Measurements from ENCODE around the gene IRX4.

IRX4 gene

DNA sequence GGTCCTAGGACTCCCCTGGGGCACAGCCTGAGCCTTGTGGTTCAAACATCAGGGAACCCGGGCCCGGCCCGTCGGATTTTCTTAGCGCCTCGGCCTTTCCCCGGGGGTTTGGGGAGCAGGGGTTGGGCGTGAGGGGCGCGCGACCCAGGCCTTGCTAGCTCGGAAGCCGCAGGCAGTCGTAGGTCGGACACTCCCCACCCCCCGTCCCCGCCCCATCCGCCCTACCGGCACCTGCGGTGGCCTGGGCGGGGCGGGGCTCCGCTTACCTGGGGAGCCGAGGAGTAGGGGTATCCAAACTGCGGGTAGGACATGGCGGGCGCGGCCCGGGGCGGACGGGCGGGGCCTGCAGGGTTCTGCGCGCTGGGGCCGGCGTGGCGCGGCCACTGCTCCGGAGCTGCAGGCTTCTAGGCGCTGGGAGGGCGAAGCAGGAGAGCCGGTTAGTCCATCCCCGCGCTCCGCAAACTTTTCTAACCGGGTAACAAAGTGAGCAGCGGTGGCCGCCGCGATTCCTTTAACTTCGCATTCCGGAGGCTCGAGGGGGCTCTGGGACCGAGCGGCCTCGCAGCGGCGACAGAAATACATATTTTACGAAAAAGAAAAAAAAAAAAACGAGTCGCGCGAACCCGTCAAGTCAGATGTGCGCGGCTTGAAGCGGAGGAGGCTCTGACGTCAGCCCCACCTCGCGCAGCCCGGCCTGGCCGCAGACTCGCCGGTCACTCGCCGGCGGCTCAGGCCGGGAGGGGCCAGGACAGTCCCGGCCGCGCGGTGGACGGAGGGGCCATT, at the start of gene IRX4:
TSS of gene IRX4 (minus strand) at position 589 of the 783 bp plus-strand sequence. CDS start at position 311, 278 bp downstream.
- H3K9me3 ChIP-seq (ENCODE audit: control insufficient read depth, insufficient read depth, low read length), result no peaks in the 10 kb centered on the region

DNA sequence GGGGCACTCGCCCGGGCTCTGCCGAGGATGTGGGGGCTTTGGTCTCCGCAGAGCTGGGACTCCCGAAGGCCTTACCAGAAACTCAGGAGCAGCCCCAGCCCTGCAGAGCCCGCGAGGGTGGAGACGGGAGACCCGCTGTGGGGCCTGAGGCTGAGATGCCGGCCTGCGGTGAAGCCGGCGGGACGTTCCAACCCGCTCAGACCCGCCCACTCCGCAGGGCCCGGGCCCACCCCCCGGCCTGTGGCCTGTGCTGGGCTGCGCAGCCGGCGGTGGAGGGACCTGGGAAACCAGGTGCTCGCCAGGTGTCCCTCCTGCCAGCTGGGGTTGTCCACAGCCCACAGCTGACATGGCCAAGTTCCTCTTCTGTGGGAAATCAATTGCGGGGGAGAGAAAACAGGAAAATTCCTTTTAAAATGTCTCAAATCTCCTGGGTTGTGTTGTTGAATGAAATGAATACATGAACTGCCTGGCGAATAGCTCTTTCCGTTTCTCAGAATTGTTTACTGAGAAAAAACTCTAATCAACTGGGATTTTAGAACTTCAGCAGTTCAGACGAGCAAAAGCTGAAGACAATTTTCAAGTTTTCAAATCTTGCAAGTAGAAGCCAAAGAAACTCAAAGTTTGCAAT, 49.0 kb upstream of the IRX4 start:
- H3K27me3 ChIP-seq (ENCODE audit: control insufficient read depth, insufficient read depth, low read length), result no peaks in the 10 kb centered on the region; the same call in 1 of the 2 replicates
- DNase-seq (ENCODE audit: low read depth, low spot score), result no peak

More for the DNA sequence above, at the start of gene IRX4:
- H3K27me3 ChIP-seq (ENCODE audit: control insufficient read depth, insufficient read depth, low read length), result peaks cover 71% of the 10 kb centered on the region
- no peaks in the 10 kb centered on the region for H3K36me3 ChIP-seq (ENCODE audit: control insufficient read depth, insufficient read depth, low read length)
- H3K4me1 ChIP-seq (ENCODE audit: control insufficient read depth, insufficient read depth, low read length), result peaks cover 9% of the 10 kb centered on the region
- H3K4me3 ChIP-seq (ENCODE audit: low read length), result peak within 1 kb of the TSS; percentile 26; the same call in 1 of the 2 replicates
- no CpG with 5 or more reads among the region's 83 CpGs for WGBS (ENCODE audit: insufficient coverage, insufficient read length)
- no peak for DNase-seq (ENCODE audit: low read depth, low spot score)
- no peak within 1 kb of the TSS for H3K27ac ChIP-seq (ENCODE audit: low read length)

DNA sequence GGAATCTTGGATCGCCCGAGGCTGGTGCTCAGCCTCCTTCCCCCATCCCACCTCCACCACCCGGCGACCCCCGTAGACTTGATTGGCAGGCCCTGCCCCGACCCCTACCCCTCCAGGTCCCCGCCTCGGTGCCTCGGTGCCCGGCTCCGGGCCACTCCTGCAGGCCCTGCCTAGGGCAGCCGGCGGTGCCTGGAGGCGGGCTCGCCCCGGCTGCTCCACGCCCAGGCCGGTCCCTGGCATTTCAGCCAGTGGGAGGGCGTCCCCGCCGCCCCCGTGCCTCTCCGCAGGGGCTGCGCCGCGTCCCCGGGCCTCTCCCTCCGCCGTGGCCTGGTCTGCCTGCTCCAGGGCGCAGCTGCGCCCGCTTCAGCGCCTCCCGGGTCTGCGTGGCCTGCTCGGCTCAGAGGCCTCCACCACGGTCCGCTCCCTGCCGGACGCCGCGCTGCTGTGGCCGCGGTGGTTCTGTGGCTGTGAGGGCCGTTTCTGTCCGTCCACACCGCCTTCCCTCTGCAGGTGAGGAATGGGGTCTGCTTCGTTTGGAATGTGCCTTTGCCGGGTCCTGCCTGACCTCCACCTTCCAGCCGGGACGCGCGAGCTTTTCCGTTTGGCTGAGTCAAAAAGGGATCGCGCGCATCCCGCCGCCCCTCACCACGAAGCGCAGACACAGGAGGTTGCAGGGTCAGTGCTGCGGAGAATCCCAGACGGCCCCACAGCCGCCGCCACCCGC, 48.3 kb upstream of the IRX4 start:
- DNase-seq (ENCODE audit: low read depth, low spot score), result no peak
- no peaks in the 10 kb centered on the region for H3K9me3 ChIP-seq (ENCODE audit: control insufficient read depth, insufficient read depth, low read length)
- H3K4me3 ChIP-seq (ENCODE audit: low read length), result peak overlapping the region; percentile 33
- no CpG with 5 or more reads among the region's 66 CpGs for WGBS (ENCODE audit: insufficient coverage, insufficient read length)
- H3K36me3 ChIP-seq (ENCODE audit: control insufficient read depth, insufficient read depth, low read length), result no peaks in the 10 kb centered on the region
- peaks cover 3% of the 10 kb centered on the region; the same call in 1 of the 2 replicates for H3K4me1 ChIP-seq (ENCODE audit: control insufficient read depth, insufficient read depth, low read length)
- no peak overlapping the region for H3K27ac ChIP-seq (ENCODE audit: low read length)
- H3K27me3 ChIP-seq (ENCODE audit: control insufficient read depth, insufficient read depth, low read length), result no peaks in the 10 kb centered on the region; the same call in 1 of the 2 replicates

More for the DNA sequence above, 49.0 kb upstream of the IRX4 start:
- peak overlapping the region; percentile 33; the same call in 1 of the 2 replicates for H3K4me3 ChIP-seq (ENCODE audit: low read length)
- no peak overlapping the region for H3K27ac ChIP-seq (ENCODE audit: low read length)
- peaks cover 3% of the 10 kb centered on the region; the same call in 1 of the 2 replicates for H3K4me1 ChIP-seq (ENCODE audit: control insufficient read depth, insufficient read depth, low read length)
- no peaks in the 10 kb centered on the region for H3K9me3 ChIP-seq (ENCODE audit: control insufficient read depth, insufficient read depth, low read length)
- no CpG with 5 or more reads among the region's 27 CpGs for WGBS (ENCODE audit: insufficient coverage, insufficient read length)
- no peaks in the 10 kb centered on the region for H3K36me3 ChIP-seq (ENCODE audit: control insufficient read depth, insufficient read depth, low read length)

DNA sequence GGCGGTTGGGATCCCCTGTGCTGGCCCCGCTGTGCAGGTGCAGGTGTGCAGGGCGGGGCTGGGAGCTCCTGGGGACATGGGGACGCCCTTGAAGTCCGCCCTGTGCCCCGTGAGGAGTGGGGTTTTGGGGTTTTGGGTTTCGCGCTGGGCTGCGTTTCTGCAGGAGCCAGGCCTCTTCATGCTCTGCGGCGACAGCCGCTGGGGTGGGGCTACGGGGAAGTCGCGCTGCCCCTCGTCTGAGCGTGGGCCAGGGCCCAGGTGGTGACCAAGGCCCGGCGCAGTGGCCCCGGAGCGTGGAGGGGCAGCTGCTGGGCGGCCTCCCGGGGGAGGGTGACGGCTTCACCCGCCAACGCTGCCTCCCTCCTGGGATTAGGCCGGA, 47.8 kb upstream of the IRX4 start:
- no peak overlapping the region for H3K27ac ChIP-seq (ENCODE audit: low read length)
- no peak for DNase-seq (ENCODE audit: low read depth, low spot score)
- H3K27me3 ChIP-seq (ENCODE audit: control insufficient read depth, insufficient read depth, low read length), result no peaks in the 10 kb centered on the region; the same call in 1 of the 2 replicates
- H3K9me3 ChIP-seq (ENCODE audit: control insufficient read depth, insufficient read depth, low read length), result no peaks in the 10 kb centered on the region
- peak overlapping the region; percentile 33; the same call in 1 of the 2 replicates for H3K4me3 ChIP-seq (ENCODE audit: low read length)
- no peaks in the 10 kb centered on the region for H3K36me3 ChIP-seq (ENCODE audit: control insufficient read depth, insufficient read depth, low read length)
- peaks cover 3% of the 10 kb centered on the region; the same call in 1 of the 2 replicates for H3K4me1 ChIP-seq (ENCODE audit: control insufficient read depth, insufficient read depth, low read length)
- no CpG with 5 or more reads among the region's 27 CpGs for WGBS (ENCODE audit: insufficient coverage, insufficient read length)

DNA sequence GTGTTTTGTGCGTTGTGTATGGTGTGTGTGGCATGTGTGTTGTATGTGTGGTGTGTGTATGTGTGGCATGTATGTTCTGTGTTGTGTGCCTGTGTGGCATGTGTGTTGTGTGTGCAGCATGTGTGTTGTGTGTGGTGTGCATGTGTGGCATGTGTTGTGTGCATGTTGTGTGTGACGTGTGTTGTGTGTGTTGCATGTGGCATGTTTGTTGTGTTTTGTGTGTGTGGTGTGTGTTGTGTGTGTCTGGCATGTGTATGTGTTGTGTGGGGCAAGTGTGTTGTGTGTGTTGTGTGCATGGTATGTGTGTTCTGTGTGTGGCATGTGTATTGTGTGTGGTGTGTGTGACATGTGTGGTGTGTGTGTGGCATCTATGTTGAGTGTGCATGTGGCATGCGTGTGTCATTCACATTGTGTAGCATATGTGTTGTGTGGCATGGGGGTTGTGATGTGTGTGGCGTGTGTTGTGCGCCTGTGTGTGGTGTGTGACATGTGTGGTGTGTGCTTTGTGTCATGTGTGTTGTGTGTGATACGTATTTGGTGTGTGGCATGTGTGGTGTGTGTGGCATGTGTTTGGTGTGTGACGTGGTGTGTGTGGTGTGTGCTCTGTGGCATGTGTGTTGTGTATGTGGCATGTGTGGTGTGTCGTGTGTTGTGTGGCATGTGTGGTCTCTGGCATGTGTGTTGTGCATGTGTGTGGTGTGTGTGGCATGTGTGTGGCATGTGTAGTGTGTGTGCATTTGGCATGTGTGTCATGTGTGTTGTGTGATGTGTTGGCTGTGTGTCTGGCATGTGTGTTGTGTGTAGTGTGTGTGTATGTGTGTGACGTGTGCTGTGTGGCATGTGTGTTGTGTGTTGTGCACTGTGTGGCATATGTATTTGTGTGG, 46.6 kb upstream of the IRX4 start:
- Histone ChIP-seq H3K4me1 (ENCODE audit: control insufficient read depth, insufficient read depth, low read length) (peaks cover 3% of the 10 kb centered on the region; the same call in 1 of the 2 replicates), H3K27ac (ENCODE audit: low read length) (no peak overlapping the region), H3K9me3 (ENCODE audit: control insufficient read depth, insufficient read depth, low read length) (no peaks in the 10 kb centered on the region), H3K27me3 (ENCODE audit: control insufficient read depth, insufficient read depth, low read length) (no peaks in the 10 kb centered on the region; the same call in 1 of the 2 replicates), H3K36me3 (ENCODE audit: control insufficient read depth, insufficient read depth, low read length) (no peaks in the 10 kb centered on the region), H3K4me3 (ENCODE audit: low read length) (no peak overlapping the region)
- no peak for DNase-seq (ENCODE audit: low read depth, low spot score)
- WGBS (ENCODE audit: insufficient coverage, insufficient read length), result 100% methylated on average over 4 of the region's 9 CpGs

DNA sequence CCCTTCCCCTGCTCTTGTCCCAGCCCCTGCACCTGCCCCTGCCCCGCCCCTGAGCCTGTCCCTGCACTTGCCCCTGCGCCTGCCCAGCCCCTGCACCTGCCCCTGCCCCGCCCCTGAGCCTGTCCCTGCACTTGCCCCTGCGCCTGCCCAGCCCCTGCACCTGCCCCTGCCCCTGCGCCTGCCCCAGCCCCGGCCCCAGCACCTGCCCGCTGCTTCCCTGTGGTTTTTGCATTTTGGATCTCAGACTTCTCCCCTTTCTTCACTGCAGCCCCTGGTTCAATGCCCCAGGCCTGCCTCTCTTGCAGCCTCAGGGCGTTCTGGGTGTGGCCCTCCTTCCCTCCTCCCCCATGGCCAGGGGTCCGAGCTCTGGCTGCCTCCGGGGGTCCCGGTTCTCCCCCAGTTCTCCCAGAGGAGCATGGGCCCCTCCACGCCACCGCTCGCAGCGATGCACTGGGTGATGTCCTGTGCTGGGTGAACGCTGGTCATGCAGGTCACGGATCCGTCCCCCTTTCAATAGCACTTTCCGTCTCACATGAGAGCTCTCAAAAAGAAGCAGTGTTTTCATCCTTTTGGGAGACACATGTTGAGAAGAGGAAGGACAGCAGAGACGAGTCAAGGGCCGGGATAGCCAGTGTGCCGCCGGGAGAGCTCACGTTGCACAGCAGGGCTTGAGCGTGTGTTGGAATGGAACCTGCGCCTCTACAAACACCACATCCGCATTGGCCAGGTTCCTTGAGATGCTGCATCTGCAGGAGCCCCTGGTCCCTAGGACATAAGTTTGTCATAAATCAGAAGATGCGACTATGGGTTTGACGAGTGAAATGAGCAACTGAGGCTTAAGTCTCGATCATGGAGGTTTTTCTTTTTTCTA, 44.0 kb upstream of the IRX4 start:
- WGBS (ENCODE audit: insufficient coverage, insufficient read length), result no CpG with 5 or more reads among the region's 30 CpGs
- no peaks in the 10 kb centered on the region for H3K36me3 ChIP-seq (ENCODE audit: control insufficient read depth, insufficient read depth, low read length)
- no peaks in the 10 kb centered on the region; the same call in 1 of the 2 replicates for H3K27me3 ChIP-seq (ENCODE audit: control insufficient read depth, insufficient read depth, low read length)
- peaks cover 3% of the 10 kb centered on the region; the same call in 1 of the 2 replicates for H3K4me1 ChIP-seq (ENCODE audit: control insufficient read depth, insufficient read depth, low read length)
- no peak overlapping the region for H3K4me3 ChIP-seq (ENCODE audit: low read length)
- H3K9me3 ChIP-seq (ENCODE audit: control insufficient read depth, insufficient read depth, low read length), result no peaks in the 10 kb centered on the region
- DNase-seq (ENCODE audit: low read depth, low spot score), result no peak
- H3K27ac ChIP-seq (ENCODE audit: low read length), result no peak overlapping the region

DNA sequence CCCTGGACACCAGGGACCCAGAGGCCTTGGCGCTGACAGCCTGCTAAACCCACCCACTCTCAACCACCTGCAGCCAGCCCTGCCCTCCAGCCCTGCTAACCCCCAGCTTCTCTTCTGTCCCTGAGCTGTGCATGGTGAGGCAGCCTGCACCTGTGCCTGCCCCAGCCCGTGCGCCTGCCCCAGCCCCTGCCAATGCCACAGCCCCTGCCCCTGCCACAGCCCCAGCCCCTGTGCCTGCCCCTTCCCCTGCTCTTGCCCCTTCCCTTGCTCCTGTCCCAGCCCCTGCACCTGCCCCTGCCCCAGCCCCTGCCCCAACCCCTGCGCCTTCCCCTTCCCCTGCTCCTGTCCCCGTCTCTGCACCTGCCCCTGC, 43.3 kb upstream of the IRX4 start:
- H3K27ac ChIP-seq (ENCODE audit: low read length), result no peak overlapping the region
- no CpG with 5 or more reads among the region's 5 CpGs for WGBS (ENCODE audit: insufficient coverage, insufficient read length)
- H3K9me3 ChIP-seq (ENCODE audit: control insufficient read depth, insufficient read depth, low read length), result no peaks in the 10 kb centered on the region
- H3K27me3 ChIP-seq (ENCODE audit: control insufficient read depth, insufficient read depth, low read length), result no peaks in the 10 kb centered on the region; the same call in 1 of the 2 replicates
- H3K4me3 ChIP-seq (ENCODE audit: low read length), result no peak overlapping the region
- no peaks in the 10 kb centered on the region for H3K36me3 ChIP-seq (ENCODE audit: control insufficient read depth, insufficient read depth, low read length)
- DNase-seq (ENCODE audit: low read depth, low spot score), result no peak
- peaks cover 3% of the 10 kb centered on the region; the same call in 1 of the 2 replicates for H3K4me1 ChIP-seq (ENCODE audit: control insufficient read depth, insufficient read depth, low read length)

DNA sequence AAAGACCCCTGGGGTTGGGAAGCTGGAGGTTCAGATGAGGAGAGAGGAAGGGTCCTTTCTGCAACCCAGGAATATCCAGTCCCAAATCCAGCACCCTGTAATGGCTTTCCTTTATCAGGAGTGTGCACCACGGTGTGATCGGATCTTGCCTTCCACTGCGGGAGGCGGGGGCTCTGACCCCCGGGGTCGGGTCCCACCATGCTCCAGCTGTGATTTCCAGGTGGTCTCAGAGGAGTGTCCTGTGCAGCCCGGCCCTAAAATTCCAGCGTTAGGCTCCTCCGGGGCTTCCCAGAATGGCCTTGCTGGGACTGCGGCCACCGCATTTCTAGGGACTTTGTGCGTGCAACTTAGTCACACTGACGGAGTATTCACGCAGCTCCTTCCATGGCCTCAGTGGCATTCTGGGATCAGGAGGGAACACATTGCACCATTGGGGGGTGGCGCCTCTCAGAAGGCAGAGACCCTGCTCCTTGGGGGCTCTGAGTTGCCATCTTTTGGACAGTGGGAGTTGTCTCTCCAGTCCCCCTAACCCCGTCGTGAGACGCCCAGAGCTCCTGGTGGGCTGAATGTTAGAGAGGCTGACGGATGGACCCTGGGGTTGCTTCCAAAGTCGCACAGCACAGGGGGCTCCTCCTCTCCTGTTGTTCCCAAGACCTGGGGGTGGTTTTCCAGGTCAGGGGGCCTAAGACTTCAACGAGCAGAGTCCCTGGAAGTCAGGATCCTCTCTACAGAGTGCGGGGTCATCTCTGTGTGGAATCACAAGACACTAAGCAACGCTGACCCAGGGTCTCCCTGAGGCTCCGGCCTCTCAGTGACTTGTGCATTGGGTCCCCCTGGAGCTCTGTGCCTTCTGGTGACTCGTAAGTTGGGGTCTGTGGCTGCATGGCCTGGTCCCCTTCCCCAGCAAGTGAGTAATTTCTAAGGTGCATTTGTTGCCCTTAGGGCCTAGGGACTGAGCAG, 42.7 kb upstream of the IRX4 start:
- H3K27me3 ChIP-seq (ENCODE audit: control insufficient read depth, insufficient read depth, low read length), result no peaks in the 10 kb centered on the region; the same call in 1 of the 2 replicates
- WGBS (ENCODE audit: insufficient coverage, insufficient read length), result no CpG with 5 or more reads among the region's 25 CpGs
- H3K4me3 ChIP-seq (ENCODE audit: low read length), result no peak overlapping the region
- H3K4me1 ChIP-seq (ENCODE audit: control insufficient read depth, insufficient read depth, low read length), result peaks cover 3% of the 10 kb centered on the region; the same call in 1 of the 2 replicates
- H3K27ac ChIP-seq (ENCODE audit: low read length), result no peak overlapping the region
- DNase-seq (ENCODE audit: low read depth, low spot score), result no peak
- no peaks in the 10 kb centered on the region for H3K36me3 ChIP-seq (ENCODE audit: control insufficient read depth, insufficient read depth, low read length)
- H3K9me3 ChIP-seq (ENCODE audit: control insufficient read depth, insufficient read depth, low read length), result no peaks in the 10 kb centered on the region

Data from iPS DF 6.9 (cell line).